BE2C (cell line): ENCODE results near the gene PUS1.

Experiments
- DNase-seq: peaks from one replicate; pipeline ENCODE4 v3.0.0-alpha.2; 2020
- H3K27me3 ChIP-seq: fragments of 250-450 bp; sonication (Bioruptor Pico); 2 replicates; pipeline ENCODE4 v1.5.1; 2020; ENCODE audit warnings: mild to moderate bottlenecking
- H3K36me3 ChIP-seq: fragments of 250-450 bp; sonication (Bioruptor Pico); 2 replicates; pipeline ENCODE4 v1.5.1; 2020; ENCODE audit warnings: mild to moderate bottlenecking
- H3K4me1 ChIP-seq: fragments of 250-450 bp; sonication (Bioruptor Pico); 2 replicates; pipeline ENCODE4 v1.5.1; 2020
- H3K4me3 ChIP-seq: 2 replicates; pipeline ENCODE4 v1.5.1; 2011; ENCODE audit warnings: low read depth, low read length
- H3K9me3 ChIP-seq: fragments of 250-450 bp; sonication (Bioruptor Pico); 2 replicates; pipeline ENCODE4 v1.5.1; 2020
- TF ChIP-seq, protein P1 (sequence below): IDR thresholded peaks from 2 replicates; pipeline ENCODE4 v1.5.1; 2012; ENCODE audit warnings: mild to moderate bottlenecking, low read depth, low read length

PUS1 gene

GRCh38 chr12:131892711-131893604 is 36.1 kb upstream of the PUS1 start:
- no peak for DNase-seq
- H3K4me1 ChIP-seq: no peaks in the 10 kb centered on the region
- TF ChIP-seq, protein P1, sequence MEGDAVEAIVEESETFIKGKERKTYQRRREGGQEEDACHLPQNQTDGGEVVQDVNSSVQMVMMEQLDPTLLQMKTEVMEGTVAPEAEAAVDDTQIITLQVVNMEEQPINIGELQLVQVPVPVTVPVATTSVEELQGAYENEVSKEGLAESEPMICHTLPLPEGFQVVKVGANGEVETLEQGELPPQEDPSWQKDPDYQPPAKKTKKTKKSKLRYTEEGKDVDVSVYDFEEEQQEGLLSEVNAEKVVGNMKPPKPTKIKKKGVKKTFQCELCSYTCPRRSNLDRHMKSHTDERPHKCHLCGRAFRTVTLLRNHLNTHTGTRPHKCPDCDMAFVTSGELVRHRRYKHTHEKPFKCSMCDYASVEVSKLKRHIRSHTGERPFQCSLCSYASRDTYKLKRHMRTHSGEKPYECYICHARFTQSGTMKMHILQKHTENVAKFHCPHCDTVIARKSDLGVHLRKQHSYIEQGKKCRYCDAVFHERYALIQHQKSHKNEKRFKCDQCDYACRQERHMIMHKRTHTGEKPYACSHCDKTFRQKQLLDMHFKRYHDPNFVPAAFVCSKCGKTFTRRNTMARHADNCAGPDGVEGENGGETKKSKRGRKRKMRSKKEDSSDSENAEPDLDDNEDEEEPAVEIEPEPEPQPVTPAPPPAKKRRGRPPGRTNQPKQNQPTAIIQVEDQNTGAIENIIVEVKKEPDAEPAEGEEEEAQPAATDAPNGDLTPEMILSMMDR: no peak
- H3K9me3 ChIP-seq: no peaks in the 10 kb centered on the region
- no peaks in the 10 kb centered on the region for H3K36me3 ChIP-seq
- no peaks in the 10 kb centered on the region for H3K27me3 ChIP-seq
- H3K4me3 ChIP-seq: no peak overlapping the region

- H3K27me3 ChIP-seq: no peaks in the 10 kb centered on the region
- no peak overlapping the region for H3K4me3 ChIP-seq
- no peak for DNase-seq
- no peaks in the 10 kb centered on the region for H3K4me1 ChIP-seq
- H3K36me3 ChIP-seq: no peaks in the 10 kb centered on the region
- H3K9me3 ChIP-seq: no peaks in the 10 kb centered on the region
- TF ChIP-seq, protein P1: no peak
Measured at GRCh38 chr12:131893605-131894312, 35.3 kb upstream of the PUS1 start.

DNA sequence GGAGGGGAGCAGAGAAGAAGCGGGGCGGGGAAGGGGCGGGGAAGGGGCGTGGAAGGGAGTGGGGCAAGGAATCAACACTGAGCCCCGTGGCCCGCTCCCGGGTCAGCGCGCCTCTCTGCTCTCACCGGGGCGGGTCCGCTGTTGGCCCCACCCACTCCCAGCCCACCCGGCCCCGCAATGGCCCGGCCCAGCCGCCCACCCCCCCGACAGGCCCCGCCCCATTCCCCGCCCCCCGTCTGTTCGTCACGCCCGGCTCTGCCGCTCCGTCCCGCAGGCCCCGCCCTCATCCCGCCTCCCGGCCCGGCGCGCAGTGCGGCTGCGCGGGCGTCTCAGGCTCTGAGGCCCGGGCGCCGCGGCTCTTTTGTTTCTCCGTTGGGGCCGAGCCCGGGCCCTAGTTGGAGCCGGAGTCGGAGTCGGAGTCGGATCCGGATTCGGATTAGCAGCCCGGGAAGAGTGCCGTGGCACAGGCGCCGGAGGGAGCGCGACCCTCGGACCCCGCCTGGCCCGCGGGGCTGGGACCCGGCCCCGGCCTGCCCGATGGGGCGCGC is 34.7 kb upstream of the PUS1 start, which contains the start of gene ULK1:
Gene ULK1 (plus strand): TSS at position 310 of the 548 bp plus-strand sequence. CDS start 380 bp downstream, outside the sequence.
- Histone ChIP-seq H3K36me3 (no peaks in the 10 kb centered on the region), H3K27me3 (no peaks in the 10 kb centered on the region), H3K4me3 (peak within 1 kb of the TSS; percentile 62), H3K4me1 (no peaks in the 10 kb centered on the region), H3K9me3 (no peaks in the 10 kb centered on the region)
- peak; percentile 98 for DNase-seq
- TF ChIP-seq, protein P1: no peak

DNA sequence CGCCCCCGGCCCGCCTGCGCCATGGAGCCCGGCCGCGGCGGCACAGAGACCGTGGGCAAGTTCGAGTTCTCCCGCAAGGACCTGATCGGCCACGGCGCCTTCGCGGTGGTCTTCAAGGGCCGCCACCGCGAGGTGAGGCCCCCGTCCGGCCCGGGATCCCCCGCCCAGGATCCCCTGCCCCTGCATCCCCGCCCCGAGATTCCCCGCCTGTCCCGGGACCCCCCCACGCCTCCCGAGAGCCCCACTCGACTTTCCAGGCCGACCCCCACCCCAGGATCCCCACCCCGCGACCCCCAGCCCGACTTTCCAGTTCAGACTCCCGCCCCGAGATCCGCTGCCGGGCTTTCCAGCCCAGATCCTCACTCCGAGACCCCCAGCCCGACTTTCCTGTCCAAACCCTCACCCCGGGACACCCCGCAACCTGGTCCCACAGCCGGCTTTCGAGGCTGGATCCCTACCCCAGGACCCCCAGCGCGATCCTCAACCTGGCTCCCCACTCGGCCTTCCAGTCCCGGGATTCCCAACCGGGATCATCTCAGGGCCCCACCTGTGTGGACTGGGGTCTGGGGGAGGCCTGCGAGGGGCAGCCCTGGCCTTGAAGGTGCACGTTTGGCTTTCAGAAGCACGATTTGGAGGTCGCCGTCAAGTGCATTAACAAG is 34.0 kb upstream of the PUS1 start:
- Histone ChIP-seq H3K36me3 (no peaks in the 10 kb centered on the region), H3K4me1 (no peaks in the 10 kb centered on the region), H3K9me3 (no peaks in the 10 kb centered on the region), H3K27me3 (no peaks in the 10 kb centered on the region), H3K4me3 (peak overlapping the region; percentile 62)
- TF ChIP-seq, protein P1: no peak
- DNase-seq: peak; percentile 26

- TF ChIP-seq, protein P1: no peak
- no peaks in the 10 kb centered on the region for H3K27me3 ChIP-seq
- peak overlapping the region; percentile 62 for H3K4me3 ChIP-seq
- H3K9me3 ChIP-seq: no peaks in the 10 kb centered on the region
- H3K4me1 ChIP-seq: no peaks in the 10 kb centered on the region
- H3K36me3 ChIP-seq: no peaks in the 10 kb centered on the region
- DNase-seq: no peak
Measured at GRCh38 chr12:131895640-131896079, 33.4 kb upstream of the PUS1 start.
